T47D (cell line): Measurements from ENCODE around the gene RTCA.

Experiments
- DNase-seq, 2 experiments: peaks; one replicate each; pipeline versions ENCODE4 v3.0.0 to v3.0.0-alpha.2; 2011 to 2012; ENCODE audit warnings: low read depth in 1 of 2, low spot score in 1 of 2
- JUND ChIP-seq: IDR thresholded peaks from 2 replicates; pipeline ENCODE4 v1.6.1; 2012; ENCODE audit warnings: low read depth
- in situ Hi-C: cut with HindIII; loops from 2 replicates; pipeline ENCODE4 v1.10.0; 2016; ENCODE audit warnings: low sequenced_read_pairs, low pct_unique_long_range_greater_than_20kb

RTCA gene

DNA sequence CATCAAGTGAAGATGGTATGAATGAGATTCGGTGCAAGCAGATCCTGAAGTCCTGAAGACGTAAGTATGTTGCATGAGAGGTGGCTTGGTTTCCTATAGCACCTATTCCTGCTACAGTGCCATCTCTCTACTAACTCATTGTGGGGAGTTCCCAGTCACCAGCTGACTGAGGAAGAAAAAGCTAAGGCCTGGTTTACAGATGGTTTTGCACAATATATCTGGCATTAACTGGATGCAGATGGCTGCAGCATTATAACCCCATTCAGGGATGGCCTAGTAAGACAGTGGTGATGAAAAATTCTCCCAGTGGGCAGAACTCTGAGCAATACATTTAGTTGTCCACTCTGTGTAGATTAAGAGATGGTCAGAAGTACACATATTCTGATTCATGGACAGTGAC lies 36.7 kb downstream of the RTCA start:
- no peak for DNase-seq
- TF ChIP-seq JUND: no peak
- in situ Hi-C loops: no loop called here

DNA sequence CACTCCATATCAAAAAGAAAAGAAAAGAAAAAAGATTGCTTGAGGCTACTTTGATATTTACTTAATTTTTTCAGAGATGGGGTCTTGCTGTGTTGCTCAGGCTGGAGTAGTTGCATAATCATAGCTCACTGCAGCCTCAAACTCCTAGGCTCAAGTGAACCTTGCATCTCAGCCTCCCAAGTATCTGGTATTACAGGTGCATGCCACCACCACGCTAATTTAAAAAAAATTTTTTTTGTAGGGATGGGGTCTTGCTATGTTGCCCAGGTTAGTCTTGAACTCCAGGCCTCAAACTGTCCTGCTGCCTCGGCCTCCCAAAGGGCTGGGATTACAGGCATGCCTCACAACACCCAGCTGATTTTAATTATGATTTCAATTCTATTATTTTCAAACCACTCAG lies 38.2 kb downstream of the RTCA start:
- no peak for DNase-seq
- in situ Hi-C loops: no loop called here
- TF ChIP-seq JUND: no peak

DNA sequence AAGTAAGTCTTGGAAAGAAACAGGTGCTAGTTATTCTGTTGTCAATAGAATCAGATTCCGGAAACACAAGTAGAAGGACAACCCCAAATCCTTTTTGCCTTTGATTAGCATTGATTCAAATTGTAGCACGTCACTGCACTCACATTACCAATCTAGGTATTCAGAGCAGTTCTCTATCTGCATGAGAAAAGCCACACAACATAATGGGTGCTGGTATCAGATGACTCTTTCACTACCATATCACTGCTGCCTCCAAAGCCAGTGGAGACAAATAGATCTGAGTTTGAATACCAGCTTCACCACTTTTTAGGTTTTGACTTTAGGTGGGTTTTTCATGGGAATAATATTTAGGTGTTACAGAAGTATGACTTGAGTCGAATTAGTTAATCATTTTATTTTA lies 38.9 kb downstream of the RTCA start:
- in situ Hi-C loops: no loop called here
- no peak for DNase-seq
- no peak for TF ChIP-seq JUND

DNA sequence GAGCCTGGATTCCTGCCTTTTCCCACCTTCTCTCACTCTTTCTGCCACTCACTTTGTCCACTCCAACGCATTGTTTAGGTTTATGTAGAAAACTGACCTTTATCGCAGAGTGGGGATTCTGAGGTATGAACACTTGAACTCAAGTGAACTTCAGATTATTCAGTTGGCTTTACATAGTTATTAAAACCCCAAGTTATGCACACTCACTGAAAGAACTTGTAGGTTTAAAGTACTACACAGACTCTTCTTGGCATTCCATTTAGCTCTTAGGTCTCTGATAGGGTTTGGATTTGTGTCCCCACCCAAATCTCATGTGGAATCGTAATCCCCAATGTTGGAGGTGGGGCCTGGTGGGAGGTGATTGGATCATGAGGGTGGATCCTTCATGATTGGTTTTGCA lies 39.9 kb downstream of the RTCA start:
- DNase-seq: no peak
- no peak for TF ChIP-seq JUND
- in situ Hi-C loops: no loop called here

DNA sequence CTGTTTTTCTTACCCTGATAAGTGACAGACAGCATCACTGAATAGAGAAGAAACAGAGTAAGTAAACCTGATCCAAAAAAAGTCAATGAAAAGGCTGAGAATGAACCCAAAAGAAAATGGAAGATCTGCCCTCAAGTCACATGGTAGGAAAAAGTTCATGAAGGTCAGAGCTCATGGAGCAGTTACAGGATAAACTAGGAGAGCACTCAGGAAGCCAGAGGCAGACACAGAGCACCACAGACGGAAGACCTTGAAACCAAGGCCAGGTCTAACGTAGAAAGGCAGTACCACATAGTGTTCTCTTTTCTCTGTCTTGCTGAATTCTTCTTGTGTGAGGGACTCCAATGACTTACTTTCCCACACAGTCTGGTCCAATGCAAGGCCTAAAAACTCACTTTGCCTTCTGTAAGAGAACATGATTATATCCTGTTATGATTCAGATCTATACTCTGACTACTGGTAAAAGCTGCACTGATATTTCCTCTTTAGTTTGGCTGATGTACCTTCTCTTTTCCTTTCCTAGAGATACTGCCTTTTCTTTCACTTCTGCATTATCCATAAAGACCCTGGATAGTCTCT lies 40.8 kb downstream of the RTCA start:
- TF ChIP-seq JUND: no peak
- no peak for DNase-seq
- in situ Hi-C loops: no loop called here

DNA sequence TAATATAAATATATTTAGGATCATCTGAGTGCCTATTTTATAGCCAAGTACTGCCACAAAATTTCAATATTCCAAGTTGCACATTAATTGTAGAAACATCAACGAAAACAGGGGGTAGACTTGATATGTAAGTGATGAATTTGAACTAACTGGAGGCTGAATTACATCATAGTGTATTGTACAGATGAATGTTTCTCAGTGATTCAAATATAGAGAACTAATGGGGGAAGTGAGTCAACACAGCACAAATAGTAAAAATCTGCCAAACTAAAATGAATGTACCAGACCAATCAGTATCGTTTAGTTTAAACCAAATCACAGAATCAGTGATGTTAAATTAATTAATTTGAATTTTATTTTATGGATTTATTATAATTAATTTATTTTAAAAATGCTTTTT lies 42.8 kb downstream of the RTCA start:
- DNase-seq: no peak
- TF ChIP-seq JUND: no peak
- in situ Hi-C loops: no loop called here

DNA sequence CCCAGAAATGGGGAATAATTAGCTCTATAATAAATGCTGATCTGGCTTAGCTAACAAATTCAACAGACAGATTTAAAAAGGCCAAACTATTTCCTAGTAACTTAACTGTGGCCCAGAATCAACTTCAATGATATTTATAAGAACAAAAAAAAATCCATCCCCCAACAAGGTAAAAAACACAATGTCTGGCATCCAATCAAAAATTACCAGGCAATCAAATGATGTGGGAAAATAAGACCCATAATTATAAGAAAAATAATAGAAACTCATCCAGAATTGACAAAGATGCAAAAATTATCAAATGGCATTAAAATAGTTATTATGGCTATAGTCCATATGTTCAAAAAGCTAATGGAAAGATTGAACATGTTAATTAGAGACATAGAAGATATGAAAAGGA lies 43.8 kb downstream of the RTCA start:
- no peak for TF ChIP-seq JUND
- DNase-seq: no peak
- in situ Hi-C loops: no loop called here

DNA sequence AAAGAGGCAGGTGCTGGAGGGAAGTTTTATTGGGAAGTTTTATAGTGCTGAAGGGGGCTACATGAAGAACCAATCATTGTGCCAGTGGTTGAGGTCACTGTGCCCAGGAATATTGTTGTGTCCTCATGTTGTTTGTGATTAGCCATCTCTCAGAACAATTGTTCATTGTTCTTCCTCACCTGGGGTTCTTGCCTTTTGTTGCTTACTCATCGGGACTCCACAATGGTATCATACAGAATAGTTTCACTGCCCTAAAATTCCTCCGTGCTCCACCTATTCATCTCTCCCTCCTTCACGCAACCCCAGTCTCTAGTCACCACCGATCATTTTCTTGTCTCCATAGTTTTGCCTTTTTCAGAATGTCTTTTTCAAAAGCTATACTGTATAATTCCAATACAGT lies 47.4 kb downstream of the RTCA start:
- no peak for DNase-seq
- no peak for TF ChIP-seq JUND
- in situ Hi-C loops: no loop called here

DNA sequence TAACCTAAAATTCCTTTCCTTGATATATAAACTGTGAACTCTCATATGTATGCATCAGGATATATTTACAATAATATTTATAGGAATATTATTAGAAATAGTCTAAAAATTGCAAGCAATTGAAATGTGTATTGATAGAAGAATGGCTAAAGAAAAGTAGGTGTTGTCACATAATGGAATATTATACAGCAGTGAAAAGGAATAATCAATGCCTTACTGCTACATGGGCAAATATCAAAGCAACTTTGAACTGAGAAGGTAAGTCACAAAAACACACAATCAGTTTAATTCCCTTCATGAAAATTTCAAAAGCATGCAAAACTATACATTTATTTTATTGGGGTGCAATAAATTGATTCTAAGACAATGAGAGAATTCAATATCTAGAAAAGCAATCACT lies 50.6 kb downstream of the RTCA start:
- no peak for DNase-seq
- in situ Hi-C loops: no loop called here
- TF ChIP-seq JUND: no peak

DNA sequence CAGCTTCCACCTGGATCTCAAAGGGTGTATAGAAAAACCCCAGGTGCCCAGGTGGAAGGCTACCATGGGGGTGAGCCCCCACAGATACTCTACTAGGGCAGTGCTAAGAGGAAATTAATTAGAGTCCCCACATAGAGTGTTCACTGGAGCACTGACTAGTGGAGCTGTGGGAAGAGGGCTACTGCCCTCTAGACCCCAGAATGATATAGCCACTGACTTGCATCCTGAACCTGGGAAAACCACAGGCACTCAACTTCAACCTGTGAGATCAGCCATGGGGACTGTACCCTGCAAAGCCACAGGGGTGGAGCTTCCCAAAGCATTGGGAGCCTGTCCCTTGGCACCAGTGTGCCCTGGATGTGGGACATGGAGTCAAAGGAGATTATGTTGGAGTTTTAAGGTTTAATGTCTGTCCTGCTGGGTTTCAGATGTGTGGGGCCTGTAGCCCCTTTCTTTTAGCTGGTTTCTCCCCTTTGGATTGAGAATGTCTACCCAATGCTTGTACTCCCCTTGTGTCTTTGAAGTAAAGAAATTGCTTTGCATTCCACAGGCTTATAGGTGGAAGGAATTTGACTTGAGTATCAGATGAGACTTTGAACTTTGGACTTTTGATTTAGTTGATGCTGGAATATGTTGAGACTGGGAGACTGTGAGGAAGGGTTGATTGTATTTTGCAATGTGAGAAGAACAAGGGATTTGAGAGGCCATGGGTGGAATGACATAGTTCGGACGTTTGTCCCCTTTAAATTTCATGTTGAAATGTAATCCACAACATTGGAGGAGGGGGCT lies 54.5 kb downstream of the RTCA start:
- in situ Hi-C loops: no loop called here
- TF ChIP-seq JUND: no peak
- no peak for DNase-seq

DNA sequence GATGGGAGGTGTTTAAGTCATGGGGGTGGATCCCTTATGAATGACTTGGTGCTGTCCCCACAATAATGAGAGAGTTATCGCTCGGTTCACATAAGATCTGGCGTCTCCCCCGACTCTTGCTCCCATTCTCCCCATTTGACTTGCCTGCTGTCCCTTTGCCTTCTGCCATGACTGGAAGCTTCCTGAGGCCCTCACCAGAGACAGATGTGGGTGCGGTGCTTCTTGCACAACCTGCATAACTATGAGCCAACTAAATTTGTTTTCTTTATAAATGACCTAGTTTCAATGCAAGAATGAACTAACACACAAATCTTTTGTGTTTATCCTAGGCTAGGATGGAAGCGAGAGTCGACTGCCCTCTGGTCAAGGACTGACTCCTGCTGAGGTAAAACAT lies 55.1 kb downstream of the RTCA start:
- no peak for DNase-seq
- no peak for TF ChIP-seq JUND
- in situ Hi-C loops: no loop called here

DNA sequence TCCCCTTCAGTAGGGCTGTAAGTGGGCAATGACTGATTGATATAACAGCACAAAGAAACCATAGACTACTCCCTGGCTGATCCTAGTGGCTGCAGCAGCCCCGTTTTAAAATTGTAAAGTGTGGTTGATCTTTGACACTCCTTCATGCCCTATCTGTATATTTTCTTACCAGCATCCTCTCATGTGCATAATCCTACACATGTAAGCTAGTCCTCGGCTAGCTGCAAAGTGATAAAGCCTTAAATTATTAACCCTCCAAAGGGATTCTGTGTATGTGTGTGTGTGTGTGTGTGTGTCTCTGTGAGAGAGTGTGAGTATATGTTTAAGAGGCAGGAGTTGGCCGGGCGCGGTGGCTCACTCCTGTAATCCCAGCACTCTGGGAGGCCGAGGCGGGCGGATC lies 55.5 kb downstream of the RTCA start:
- in situ Hi-C loops: no loop called here
- TF ChIP-seq JUND: no peak
- DNase-seq: no peak

DNA sequence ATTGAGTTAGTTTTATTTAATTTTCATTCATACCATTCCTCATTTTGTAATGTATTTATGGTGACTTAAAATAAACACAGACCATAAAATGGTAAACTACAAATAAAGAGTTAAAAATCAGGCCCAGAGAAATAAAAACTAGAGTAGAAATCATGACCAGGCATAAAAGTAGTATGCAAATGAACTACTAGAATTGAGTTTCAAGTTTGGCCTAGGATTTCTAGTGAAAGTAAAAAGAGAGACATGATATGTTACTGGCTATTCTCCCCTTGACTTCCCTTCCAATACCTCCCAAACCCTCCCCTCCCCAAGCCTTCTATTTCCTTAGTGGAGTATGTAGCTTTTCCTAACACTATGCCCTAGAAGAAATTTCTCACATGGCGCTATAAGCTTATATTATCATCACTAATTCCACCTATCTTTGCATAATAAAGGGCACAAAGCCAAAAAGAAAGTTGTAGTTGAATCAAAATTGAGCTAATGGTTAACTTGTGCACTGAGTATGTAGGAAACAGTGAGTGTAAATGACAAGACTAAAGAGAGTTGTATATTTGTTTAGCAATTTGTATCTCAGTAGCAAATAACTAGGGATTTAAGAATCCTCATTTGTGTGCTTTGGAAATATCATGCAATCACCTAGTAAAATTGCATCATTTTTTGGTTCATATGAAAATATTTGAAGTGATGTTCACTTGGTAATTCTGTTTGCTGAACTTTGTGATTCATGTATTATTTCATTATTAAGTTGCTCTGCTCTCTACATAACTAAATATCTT lies 56.6 kb downstream of the RTCA start:
- TF ChIP-seq JUND: no peak
- in situ Hi-C loops: no loop called here
- DNase-seq: no peak
